HCT116 (cell line): ENCODE data around the gene GRK5. TPM values are rescaled to one million over a fixed set of nuclear protein-coding genes. Genes with fewer than 3 reads are reported as not detected.

Experiments
- ATAC-seq: fragments of 200-7000 bp; cut with Tn5 transposase; 2 replicates; pipeline ENCODE4 v1.9.1; 2020; ENCODE audit warnings: mild to moderate bottlenecking, moderate library complexity
- BruUV-seq: library from RNA; stranded (reverse); fragments of 400-500 nt; replicated peaks from 2 replicates; lab custom pipeline; 2021; lab: Mats Ljungman, UMichigan
- CTCF ChIA-PET: fragments of 300-600 bp; sonication (Branson Sonifier 250); formaldehyde crosslinking; loops from one replicate; lab custom pipeline; 2021; ENCODE audit warnings: antibody characterized with exemption; lab: Charles Lee
- POLR2A ChIA-PET: fragments of 300-600, 350-600 bp; sonication (Branson Sonifier 250); formaldehyde crosslinking; loops from one replicate; lab custom pipeline; 2021; ENCODE audit warnings: antibody characterized with exemption; lab: Charles Lee
- RAD21 ChIA-PET, 2 experiments: fragments of 300-600 bp; sonication (Branson Sonifier 250); formaldehyde crosslinking; loops; one replicate each; lab custom pipeline; 2023; ENCODE audit warnings: low total read pairs in 2 of 2; ENCODE audit not compliant: uncharacterized antibody in 2 of 2, unreplicated experiment in 2 of 2, low non-redundant PET in 1 of 2; lab: Charles Lee
- DNase-seq: peaks from one replicate; pipeline ENCODE4 v3.0.0-alpha.2; 2010; ENCODE audit warnings: low read depth, low spot score
- H2AFZ ChIP-seq: fragments of 200-600 bp; shearing (Covaris generic), sonication (generic); 2 replicates; pipeline ENCODE4 v1.6.1; 2017; ENCODE audit warnings: low read depth, mixed run types, mixed read lengths, antibody characterized with exemption, low read length; ENCODE audit not compliant: poor library complexity, severe bottlenecking
- H3K27ac ChIP-seq: 2 replicates; pipeline ENCODE4 v1.5.1; 2012; ENCODE audit warnings: low read depth, low read length
- H3K27me3 ChIP-seq: fragments of 200-600 bp; sonication (generic); 2 replicates; pipeline ENCODE4 v1.6.1; 2016; ENCODE audit warnings: mixed run types, low read length, mixed read lengths; ENCODE audit not compliant: insufficient read depth
- H3K36me3 ChIP-seq, 2 experiments: fragments of 200-500 bp in 1 of 2; fragments of 200-600 bp in 1 of 2; sonication (Bioruptor generic) in 1 of 2; sonication (generic) in 1 of 2; 2 replicates each; pipeline versions ENCODE4 v1.5.1 to v1.6.1; 2014 to 2016; ENCODE audit warnings: low read length in 2 of 2, inconsistent platforms in 1 of 2, mixed read lengths in 1 of 2, mixed run types in 1 of 2; ENCODE audit not compliant: insufficient read depth in 2 of 2, control insufficient read depth in 1 of 2
- H3K4me1 ChIP-seq, 2 experiments: fragments of 200-600 bp in 1 of 2; sonication (generic) in 1 of 2; 2 replicates each; pipeline versions ENCODE4 v1.5.1 to v1.6.1; 2012 to 2017; ENCODE audit warnings: low read length in 2 of 2, inconsistent platforms in 1 of 2, mild to moderate bottlenecking in 1 of 2, mixed read lengths in 1 of 2, mixed run types in 1 of 2, moderate library complexity in 1 of 2; ENCODE audit not compliant: insufficient read depth in 2 of 2, control insufficient read depth in 1 of 2
- H3K4me2 ChIP-seq: fragments of 200-600 bp; sonication (generic); 2 replicates; pipeline ENCODE4 v1.6.1; 2017; ENCODE audit warnings: mixed run types, low read length, mixed read lengths
- H3K4me3 ChIP-seq, 2 experiments: fragments of 200-600 bp in 1 of 2; sonication (generic) in 1 of 2; replicated peaks in 1 of 2; 2 replicates each; pipeline ENCODE4 v1.5.1; 2011 to 2016; ENCODE audit warnings: low read length in 2 of 2, control low read depth in 1 of 2, low read depth in 1 of 2, mild to moderate bottlenecking in 1 of 2, mixed read lengths in 1 of 2, mixed run types in 1 of 2
- H3K79me2 ChIP-seq: fragments of 200-600 bp; sonication (generic); 2 replicates; pipeline ENCODE4 v1.6.1; 2017; ENCODE audit warnings: mild to moderate bottlenecking, mixed run types, low read length, moderate library complexity, mixed read lengths; ENCODE audit not compliant: insufficient read depth
- H3K9ac ChIP-seq: fragments of 200-600 bp; sonication (generic); 2 replicates; pipeline ENCODE4 v1.6.1; 2016; ENCODE audit warnings: low read length, mixed read lengths
- H3K9me2 ChIP-seq: fragments of 200-600 bp; sonication (generic), shearing (Covaris generic); 2 replicates; pipeline ENCODE4 v1.6.1; 2017; ENCODE audit warnings: mixed run types, mild to moderate bottlenecking, moderate library complexity; ENCODE audit not compliant: insufficient read depth
- H3K9me3 ChIP-seq, 2 experiments: fragments of 200-500 bp in 1 of 2; fragments of 200-600 bp in 1 of 2; sonication (Bioruptor generic) in 1 of 2; sonication (generic) in 1 of 2; 2 replicates each; pipeline ENCODE4 v1.6.1; 2014 to 2017; ENCODE audit warnings: low read length in 2 of 2, mixed read lengths in 2 of 2, inconsistent platforms in 1 of 2, low read depth in 1 of 2, mild to moderate bottlenecking in 1 of 2, mixed run types in 1 of 2, moderate library complexity in 1 of 2; ENCODE audit not compliant: control insufficient read depth in 1 of 2, insufficient read depth in 1 of 2
- H4K20me1 ChIP-seq: fragments of 200-600 bp; sonication (generic), shearing (Covaris generic); 2 replicates; pipeline ENCODE4 v1.6.1; 2017; ENCODE audit warnings: mixed run types, mild to moderate bottlenecking, moderate library complexity; ENCODE audit not compliant: insufficient read depth
- CBX3 ChIP-seq: IDR thresholded peaks from 2 replicates; pipeline ENCODE4 v1.6.1; 2012; ENCODE audit warnings: low read depth
- EGR1 ChIP-seq: IDR thresholded peaks from 2 replicates; pipeline ENCODE4 v1.6.1; 2012; ENCODE audit warnings: low read depth
- ELF1 ChIP-seq: IDR thresholded peaks from 2 replicates; pipeline ENCODE4 v1.6.1; 2012; ENCODE audit warnings: low read depth, borderline replicate concordance
- EZH2 ChIP-seq: fragments of 200-600 bp; sonication (generic); IDR thresholded peaks from 2 replicates; pipeline ENCODE4 v1.6.1; 2017; ENCODE audit warnings: antibody characterized with exemption, mixed run types
- JUND ChIP-seq: IDR thresholded peaks from 2 replicates; pipeline ENCODE4 v1.6.1; 2012
- MAX ChIP-seq: IDR thresholded peaks from 2 replicates; pipeline ENCODE4 v1.6.1; 2012
- POLR2A ChIP-seq: IDR thresholded peaks from 2 replicates; pipeline ENCODE4 v1.7.0; 2011; ENCODE audit warnings: borderline replicate concordance; ENCODE audit not compliant: insufficient read depth, insufficient read length; ENCODE audit errors: extremely low read depth
- POLR2AphosphoS5 ChIP-seq: IDR thresholded peaks from 2 replicates; pipeline ENCODE4 v1.6.1; 2011; ENCODE audit warnings: mild to moderate bottlenecking, low read depth, low read length, moderate library complexity
- RAD21 ChIP-seq: IDR thresholded peaks from 2 replicates; pipeline ENCODE4 v1.6.1; 2012; ENCODE audit warnings: low read depth, mild to moderate bottlenecking
- REST ChIP-seq: IDR thresholded peaks from 2 replicates; pipeline ENCODE4 v1.6.1; 2012; ENCODE audit warnings: low read depth
- TCF7L2 ChIP-seq: IDR thresholded peaks from 2 replicates; pipeline ENCODE4 v1.7.0; 2011; ENCODE audit warnings: borderline replicate concordance, inconsistent platforms; ENCODE audit not compliant: insufficient read depth, insufficient read length; ENCODE audit errors: extremely low read depth
- YY1 ChIP-seq: IDR thresholded peaks from 2 replicates; pipeline ENCODE4 v1.6.1; 2011; ENCODE audit warnings: low read length, low read depth, moderate library complexity, mild to moderate bottlenecking; ENCODE audit not compliant: insufficient replicate concordance; ENCODE audit errors: extremely low read depth
- ZFX ChIP-seq: fragments of 450-650 bp; IDR thresholded peaks from 2 replicates; pipeline ENCODE4 v1.6.1; 2017
- intact Hi-C: fragments of 100-400 bp; cut with micrococcal nuclease; formaldehyde crosslinking; loops from 2 replicates; pipeline ENCODE4 v1.10.0; 2022
- total RNA-seq: library from RNA; stranded (reverse); gene quantifications from one replicate; pipeline ENCODE4 v1.2.1, GENCODE V29; 2021; ENCODE audit not compliant: unreplicated experiment

GRK5 gene
- total RNA-seq, 1 experiment from 2014 or later, result 7.3 TPM

- RAD21 ChIA-PET, result interaction anchor here in 1 of 2 experiments (1.1 kb wide), 1 partner anchor 40 kb away, joined by 3 read pairs; no protein-coding TSS in a partner anchor
- H4K20me1 ChIP-seq, result no peaks in the 10 kb centered on the region
- H3K4me1 ChIP-seq, result peaks cover 10 to 23% of the 10 kb centered on the region in 2 experiments
- H3K27me3 ChIP-seq, result no peaks in the 10 kb centered on the region
- CTCF ChIA-PET, result interaction anchor here (1.7 kb wide), 1 partner anchor 250 kb away, joined by 5 read pairs; no protein-coding TSS in a partner anchor
- POLR2A ChIA-PET, result no interaction called here
- H3K4me3 ChIP-seq, result no peak overlapping the region
- ATAC-seq (no peak), DNase-seq (no peak)
- H3K9me3 ChIP-seq, result no peaks in the 10 kb centered on the region
- H3K27ac ChIP-seq, result no peak overlapping the region
- H2AFZ ChIP-seq, result no peak overlapping the region
- TF ChIP-seq RAD21 (no peak), TCF7L2 (no peak), EGR1 (no peak), POLR2A (no peak), POLR2AphosphoS5 (no peak), YY1 (no peak), EZH2 (no peak), JUND (no peak), ELF1 (no peak), MAX (no peak), ZFX (no peak), CBX3 (no peak), REST (no peak)
- no peaks in the 10 kb centered on the region for H3K36me3 ChIP-seq
- peak overlapping the region; percentile 14; the same call in 1 of the 2 replicates for H3K9ac ChIP-seq
- H3K4me2 ChIP-seq, result peak overlapping the region; percentile 52
- BruUV-seq, result no TSS peak
- no peaks in the 10 kb centered on the region for H3K9me2 ChIP-seq
- intact Hi-C loops, result no loop called here
- H3K79me2 ChIP-seq, result no peaks in the 10 kb centered on the region
Observed at GRCh38 chr10:119449760-119450461, 242.5 kb downstream of the GRK5 start.
